ENCODE results near the gene SLMAP.
A peak's percentile ranks its signal among the peaks of the same experiment; 100 is the strongest.
"Not testable (repeated sequence)": the region's sequence is repeated elsewhere in the genome, so short reads cannot be mapped to it uniquely, and the experiment has no call there.

The SLMAP gene

GRCh38 chr3:57794951-57795350 lies 38.8 kb downstream of the SLMAP start:
- DNase-seq (ENCODE audit: low spot score): no peak

- DNase-seq (ENCODE audit: low spot score): peak; percentile 59
These were observed 40.2 kb downstream of the SLMAP start for GRCh38 chr3:57796261-57796660.

GRCh38 chr3:57797701-57798487 lies 41.8 kb downstream of the SLMAP start:
- no peak for DNase-seq (ENCODE audit: low spot score)

- DNase-seq (ENCODE audit: low spot score): peak; percentile 96
These were observed 47.6 kb downstream of the SLMAP start for GRCh38 chr3:57803647-57804081.

- no peak for DNase-seq (ENCODE audit: low spot score)
These were observed 49.2 kb downstream of the SLMAP start for GRCh38 chr3:57805266-57805665.

- peak; percentile 86 for DNase-seq (ENCODE audit: low spot score)
These were observed 49.6 kb downstream of the SLMAP start for GRCh38 chr3:57805674-57806073.

- not testable (repeated sequence) for DNase-seq (ENCODE audit: low spot score)
These were observed 50.1 kb downstream of the SLMAP start for GRCh38 chr3:57806195-57806594.

GRCh38 chr3:57808961-57809608 lies 53.0 kb downstream of the SLMAP start:
- DNase-seq (ENCODE audit: low spot score): no peak

GRCh38 chr3:57809609-57809968 lies 53.5 kb downstream of the SLMAP start:
- DNase-seq (ENCODE audit: low spot score): no peak

- no peak for DNase-seq (ENCODE audit: low spot score)
These were observed 53.9 kb downstream of the SLMAP start for GRCh38 chr3:57810048-57810447.

GRCh38 chr3:57810471-57811137 lies 54.5 kb downstream of the SLMAP start:
- DNase-seq (ENCODE audit: low spot score): no peak

- DNase-seq (ENCODE audit: low spot score): no peak
These were observed 58.9 kb downstream of the SLMAP start for GRCh38 chr3:57815036-57815435.

GRCh38 chr3:57816471-57817095 lies 60.5 kb downstream of the SLMAP start:
- DNase-seq (ENCODE audit: low spot score): no peak

- DNase-seq (ENCODE audit: low spot score): no peak
These were observed 62.7 kb downstream of the SLMAP start for GRCh38 chr3:57818772-57819171.

- DNase-seq (ENCODE audit: low spot score): no peak
These were observed 64.4 kb downstream of the SLMAP start for GRCh38 chr3:57820479-57820878.

- no peak for DNase-seq (ENCODE audit: low spot score)
These were observed 65.7 kb downstream of the SLMAP start for GRCh38 chr3:57821765-57822164.

GRCh38 chr3:57822686-57823085 lies 66.6 kb downstream of the SLMAP start:
- no peak for DNase-seq (ENCODE audit: low spot score)

- DNase-seq (ENCODE audit: low spot score): no peak
These were observed 69.0 kb downstream of the SLMAP start for GRCh38 chr3:57825116-57825515.

- DNase-seq (ENCODE audit: low spot score): no peak
These were observed 70.3 kb downstream of the SLMAP start for GRCh38 chr3:57826245-57826951.

- no peak for DNase-seq (ENCODE audit: low spot score)
These were observed 71.0 kb downstream of the SLMAP start for GRCh38 chr3:57826952-57827723.

- DNase-seq (ENCODE audit: low spot score): no peak
These were observed 71.6 kb downstream of the SLMAP start for GRCh38 chr3:57827757-57828156.

Measured in kidney capillary endothelial cell (primary cell).